ENCODE data around the gene NHS. TPM values are rescaled to one million over a fixed set of nuclear protein-coding genes. Genes with fewer than 3 reads are reported as not detected.

NHS gene
- total and polyA plus RNA-seq, 7 donors = 0.04 to 1.3 (median 0.22) TPM

DNA sequence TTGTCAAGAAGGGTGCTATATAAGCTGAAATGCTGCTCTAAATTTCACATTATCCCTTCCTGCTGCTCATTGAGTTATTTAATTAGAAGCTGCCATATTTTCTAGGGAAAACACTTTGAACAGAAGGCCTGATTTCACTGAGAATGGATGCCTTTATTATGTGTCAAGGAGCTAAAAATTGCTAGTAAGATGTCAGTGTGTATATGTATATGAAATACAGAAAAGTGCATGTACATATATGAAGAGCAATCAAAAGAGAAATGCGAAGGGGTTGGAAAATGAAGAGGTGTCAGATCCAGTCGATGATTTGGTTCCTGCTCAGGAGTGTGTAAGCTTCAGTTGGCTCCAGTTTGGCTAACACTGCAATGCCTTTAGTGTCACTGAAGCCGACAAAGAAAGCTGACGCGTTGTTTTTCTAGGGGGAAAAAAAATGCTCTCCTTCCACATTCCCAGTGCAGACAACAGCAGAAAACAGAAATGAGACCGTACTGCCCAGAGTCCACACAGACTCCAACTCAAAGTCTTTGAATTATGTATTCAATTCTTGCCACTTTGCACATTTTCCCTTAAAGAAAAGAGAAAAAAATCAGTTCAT, 154.2 kb downstream of the NHS start:
- no peak for DNase-seq
- no peak for ATAC-seq
- H3K9me3 ChIP-seq = no peaks in the 10 kb centered on the region
- H3K4me1 ChIP-seq = no peaks in the 10 kb centered on the region
- intact Hi-C loops (cut with DNase I) = no loop called here
- no peaks in the 10 kb centered on the region for H3K36me3 ChIP-seq (ENCODE audit: insufficient read depth in 1 of 2, low read depth in 1 of 2)
- no peak overlapping the region for H3K4me3 ChIP-seq
- H3K27me3 ChIP-seq (ENCODE audit: insufficient read depth in 3 of 3, low read length in 2 of 3) = peaks cover 0 to 16% (median 0%) of the 10 kb centered on the region in 3 donors
- 31 to 46% (median 37%) methylated on average over 6 of the region's 6 CpGs for WGBS, 3 donors
- TF ChIP-seq, protein P1, sequence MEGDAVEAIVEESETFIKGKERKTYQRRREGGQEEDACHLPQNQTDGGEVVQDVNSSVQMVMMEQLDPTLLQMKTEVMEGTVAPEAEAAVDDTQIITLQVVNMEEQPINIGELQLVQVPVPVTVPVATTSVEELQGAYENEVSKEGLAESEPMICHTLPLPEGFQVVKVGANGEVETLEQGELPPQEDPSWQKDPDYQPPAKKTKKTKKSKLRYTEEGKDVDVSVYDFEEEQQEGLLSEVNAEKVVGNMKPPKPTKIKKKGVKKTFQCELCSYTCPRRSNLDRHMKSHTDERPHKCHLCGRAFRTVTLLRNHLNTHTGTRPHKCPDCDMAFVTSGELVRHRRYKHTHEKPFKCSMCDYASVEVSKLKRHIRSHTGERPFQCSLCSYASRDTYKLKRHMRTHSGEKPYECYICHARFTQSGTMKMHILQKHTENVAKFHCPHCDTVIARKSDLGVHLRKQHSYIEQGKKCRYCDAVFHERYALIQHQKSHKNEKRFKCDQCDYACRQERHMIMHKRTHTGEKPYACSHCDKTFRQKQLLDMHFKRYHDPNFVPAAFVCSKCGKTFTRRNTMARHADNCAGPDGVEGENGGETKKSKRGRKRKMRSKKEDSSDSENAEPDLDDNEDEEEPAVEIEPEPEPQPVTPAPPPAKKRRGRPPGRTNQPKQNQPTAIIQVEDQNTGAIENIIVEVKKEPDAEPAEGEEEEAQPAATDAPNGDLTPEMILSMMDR (IDR thresholded peaks at IDR 0.05) = no peak
- H3K27ac ChIP-seq = no peak overlapping the region

DNA sequence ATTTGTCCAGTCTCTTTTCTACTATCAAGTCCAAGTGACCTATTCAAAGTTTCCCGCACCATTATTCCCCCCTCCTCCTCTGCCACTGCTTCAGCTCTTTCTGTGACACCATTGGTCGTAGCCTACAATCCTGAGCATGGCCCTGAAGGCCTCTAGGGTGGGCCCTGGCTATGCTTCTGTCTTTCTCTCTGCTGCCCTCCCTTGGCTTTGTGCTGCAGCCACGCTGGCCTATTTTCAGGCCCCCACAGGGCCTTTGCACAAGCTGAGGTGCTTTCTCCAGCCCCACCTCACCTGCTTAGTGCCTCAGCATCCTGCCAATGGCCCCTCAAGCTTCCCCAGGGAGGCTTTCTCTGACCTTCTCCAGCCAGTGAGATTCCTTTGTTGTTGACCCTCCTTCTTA, 156.5 kb downstream of the NHS start:
- TF ChIP-seq, protein P1 (IDR thresholded peaks at IDR 0.05) = no peak
- Histone ChIP-seq H3K27ac (no peak overlapping the region), H3K4me3 (no peak overlapping the region), H3K4me1 (no peaks in the 10 kb centered on the region), H3K9me3 (no peaks in the 10 kb centered on the region), H3K36me3 (ENCODE audit: insufficient read depth in 1 of 2, low read depth in 1 of 2) (no peaks in the 10 kb centered on the region), H3K27me3 (ENCODE audit: insufficient read depth in 3 of 3, low read length in 2 of 3) (peaks cover 0 to 16% (median 0%) of the 10 kb centered on the region in 3 donors)
- DNase-seq (no peak), ATAC-seq (no peak)
- 88 to 95% (median 90%) methylated on average over 3 of the region's 3 CpGs for WGBS, 3 donors
- intact Hi-C loops (cut with DNase I) = loop anchor here in 1 of 2 donors (10.0 kb wide), 1 partner anchor 163 kb away; no protein-coding TSS in a partner anchor

DNA sequence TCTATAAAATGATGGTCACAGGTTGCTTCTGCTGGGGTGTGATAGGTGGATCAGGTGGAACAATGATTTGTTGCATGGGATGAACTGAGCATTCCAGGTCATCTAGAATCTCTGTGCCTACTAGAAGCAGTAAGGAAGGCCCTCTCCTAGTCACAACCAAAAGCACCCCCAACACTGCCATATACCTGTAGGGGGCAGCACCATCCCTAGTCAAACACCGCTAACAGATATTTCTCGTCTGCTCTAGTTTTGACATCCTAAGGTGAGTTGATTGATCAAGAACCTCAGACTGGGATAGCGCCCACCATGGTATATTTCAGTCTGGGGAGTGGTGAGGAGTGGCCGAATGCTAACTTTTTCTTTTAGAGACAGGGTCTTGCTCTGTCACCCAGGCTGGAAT, 160.2 kb downstream of the NHS start:
- Histone ChIP-seq H3K27ac (no peak overlapping the region), H3K4me1 (no peaks in the 10 kb centered on the region), H3K36me3 (ENCODE audit: insufficient read depth in 1 of 2, low read depth in 1 of 2) (no peaks in the 10 kb centered on the region), H3K4me3 (no peak overlapping the region), H3K27me3 (ENCODE audit: insufficient read depth in 3 of 3, low read length in 2 of 3) (peaks cover 0 to 16% (median 0%) of the 10 kb centered on the region in 3 donors), H3K9me3 (no peaks in the 10 kb centered on the region)
- TF ChIP-seq, protein P1 (IDR thresholded peaks at IDR 0.05) = peak; percentile 28
- intact Hi-C loops (cut with DNase I) = loop anchor here in 1 of 2 donors (10.0 kb wide), 1 partner anchor 160 kb away; no protein-coding TSS in a partner anchor
- ATAC-seq (peak in 1 of 4 donors; percentile 45), DNase-seq (no peak)
- 59 to 86% (median 85%) methylated on average over 4 of the region's 4 CpGs for WGBS, 3 donors

DNA sequence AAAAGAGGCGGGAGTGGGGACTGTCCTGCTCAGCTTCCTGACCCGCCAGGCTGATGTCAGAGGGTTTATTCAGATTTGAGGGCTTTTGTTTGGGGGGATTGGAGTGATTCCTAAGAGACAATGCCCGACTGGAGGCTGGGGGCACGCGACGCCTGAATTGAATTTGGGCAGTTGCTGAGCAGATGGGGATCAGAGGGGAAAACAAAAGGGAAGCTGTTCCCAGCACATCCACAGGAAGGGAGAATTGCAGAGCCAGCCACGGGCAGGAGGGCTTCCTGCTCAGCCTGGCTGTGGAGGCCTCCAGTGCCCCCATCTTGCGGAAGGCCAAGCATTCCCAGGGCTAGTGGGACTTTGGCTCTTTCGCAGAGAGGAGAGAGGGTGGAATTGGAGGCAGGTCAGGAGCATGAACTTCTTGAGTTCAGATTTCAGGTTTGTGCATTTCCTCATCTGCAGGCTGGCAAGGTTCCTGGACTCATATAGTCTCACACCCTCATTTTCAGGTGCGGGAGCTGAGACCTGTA, 162.8 kb downstream of the NHS start:
- TF ChIP-seq, protein P1 (IDR thresholded peaks at IDR 0.05) = no peak
- WGBS, 3 donors = 73 to 89% (median 88%) methylated on average over 10 of the region's 10 CpGs
- no peak for ATAC-seq
- Histone ChIP-seq H3K27me3 (ENCODE audit: insufficient read depth in 3 of 3, low read length in 2 of 3) (no peaks in the 10 kb centered on the region), H3K4me3 (no peak overlapping the region), H3K36me3 (ENCODE audit: insufficient read depth in 1 of 2, low read depth in 1 of 2) (no peaks in the 10 kb centered on the region), H3K9me3 (no peaks in the 10 kb centered on the region), H3K27ac (no peak overlapping the region), H3K4me1 (no peaks in the 10 kb centered on the region)
- DNase-seq = no peak
- intact Hi-C loops (cut with DNase I) = loop anchor here in 1 of 2 donors (10.0 kb wide), 1 partner anchor 157 kb away; no protein-coding TSS in a partner anchor

Measured in psoas muscle (tissue), 8 donors.